GM18526 (cell line): ENCODE results near the gene PSMD11.
A peak's percentile ranks its signal among the peaks of the same experiment; 100 is the strongest.

Experiments used
- POLR2A ChIP-seq: IDR thresholded peaks from 3 replicates; pipeline ENCODE4 v1.6.1; 2011; ENCODE audit not compliant: insufficient read length; ENCODE audit errors: extremely low read depth

Gene PSMD11

GRCh38 chr17:32444301-32445073 is at the start of gene PSMD11:
TSS of gene PSMD11 (plus strand) at chr17:32444510. CDS start at chr17:32444524, 14 bp downstream.
- peak; percentile 66 for TF ChIP-seq POLR2A

- TF ChIP-seq POLR2A, result no peak
Observed at GRCh38 chr17:32396343-32396742, 48.0 kb upstream of the PSMD11 start.

- no peak for TF ChIP-seq POLR2A
Observed at GRCh38 chr17:32398946-32399345, 45.4 kb upstream of the PSMD11 start.

- TF ChIP-seq POLR2A, result no peak
Observed at GRCh38 chr17:32426894-32427293, 17.4 kb upstream of the PSMD11 start.

GRCh38 chr17:32429598-32429997 is 14.7 kb upstream of the PSMD11 start:
- no peak for TF ChIP-seq POLR2A

- TF ChIP-seq POLR2A, result no peak
Observed at GRCh38 chr17:32440722-32441121, 3.6 kb upstream of the PSMD11 start.

GRCh38 chr17:32441886-32442285 is 2.4 kb upstream of the PSMD11 start:
- TF ChIP-seq POLR2A, result no peak

GRCh38 chr17:32443827-32444300 is 446 bp upstream of the PSMD11 start:
- TF ChIP-seq POLR2A, result no peak

GRCh38 chr17:32445074-32445415 is 735 bp downstream of the PSMD11 start:
- TF ChIP-seq POLR2A, result no peak

GRCh38 chr17:32445497-32445896 is 1.2 kb downstream of the PSMD11 start:
- no peak for TF ChIP-seq POLR2A

- TF ChIP-seq POLR2A, result no peak
Observed at GRCh38 chr17:32445971-32446370, 1.7 kb downstream of the PSMD11 start.

- TF ChIP-seq POLR2A, result no peak
Observed at GRCh38 chr17:32446949-32447348, 2.6 kb downstream of the PSMD11 start.

GRCh38 chr17:32449963-32450362 is 5.7 kb downstream of the PSMD11 start:
- TF ChIP-seq POLR2A, result no peak

GRCh38 chr17:32451879-32452278 is 7.6 kb downstream of the PSMD11 start:
- no peak for TF ChIP-seq POLR2A

GRCh38 chr17:32452281-32452680 is 8.0 kb downstream of the PSMD11 start:
- no peak for TF ChIP-seq POLR2A

GRCh38 chr17:32453370-32453769 is 9.1 kb downstream of the PSMD11 start:
- TF ChIP-seq POLR2A, result no peak

- TF ChIP-seq POLR2A, result no peak
Observed at GRCh38 chr17:32458371-32458770, 14.1 kb downstream of the PSMD11 start.
